HG03432 (cell line): ENCODE results near the gene BACH2.
A peak's percentile ranks its signal among the peaks of the same experiment; 100 is the strongest.
"Not testable (repeated sequence)": the region's sequence is repeated elsewhere in the genome, so short reads cannot be mapped to it uniquely, and the experiment has no call there.

Source experiments
- ATAC-seq: cut with Tn5 transposase; IDR thresholded peaks from one replicate; pipeline ENCODE4 v1.9.1; 2021; ENCODE audit warnings: mild to moderate bottlenecking, moderate library complexity; ENCODE audit not compliant: unreplicated experiment

Gene BACH2

DNA sequence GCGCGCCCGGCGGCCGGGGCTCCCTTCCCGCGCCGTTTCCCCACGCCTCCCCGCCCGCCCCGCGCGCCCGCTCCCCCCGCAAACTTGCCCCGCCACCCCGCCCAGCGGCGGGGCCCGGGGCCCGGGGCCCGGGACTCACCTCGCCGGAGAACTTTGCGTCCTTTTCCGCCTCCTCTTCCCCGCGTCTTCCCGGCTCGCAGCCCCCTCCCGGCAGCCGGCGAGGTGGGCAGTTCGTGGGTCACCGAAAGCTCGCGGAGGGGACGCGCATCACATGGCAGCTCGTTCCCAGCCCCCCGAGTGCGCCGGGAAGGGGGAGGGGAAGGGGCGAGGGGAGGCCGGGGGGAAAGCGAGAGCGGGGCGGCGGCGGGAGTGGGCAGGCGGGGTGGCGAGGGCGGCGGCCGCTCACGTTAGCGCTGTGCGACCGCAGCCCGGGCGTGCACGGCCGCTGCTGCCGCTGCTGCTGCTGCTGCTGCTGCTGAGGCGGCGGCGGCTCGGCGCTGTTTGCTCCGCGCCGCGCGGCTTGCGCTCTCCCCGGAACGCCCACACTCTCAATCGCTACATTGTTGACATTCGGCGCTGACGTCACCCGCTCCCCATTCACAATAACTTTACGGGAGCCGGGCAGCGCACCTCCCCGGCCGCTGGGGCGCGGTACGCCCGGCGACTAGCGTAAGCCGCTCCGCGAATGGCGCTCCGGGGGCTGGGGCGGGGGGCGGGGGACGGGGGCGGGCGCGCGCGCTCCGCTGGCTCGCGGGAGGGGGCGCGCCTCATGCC lies at the start of gene BACH2:
TSS of gene BACH2 (minus strand) at position 503 of the 774 bp plus-strand sequence. CDS start 287,999 bp downstream, outside the sequence.
- peak; percentile 82 for ATAC-seq

- ATAC-seq = no peak
These were observed 46.9 kb upstream of the BACH2 start for GRCh38 chr6:90343576-90343975.

- no peak for ATAC-seq
These were observed 41.8 kb upstream of the BACH2 start for GRCh38 chr6:90338409-90338808.

GRCh38 chr6:90336388-90336947 lies 39.8 kb upstream of the BACH2 start:
- ATAC-seq = no peak

GRCh38 chr6:90333928-90334327 lies 37.3 kb upstream of the BACH2 start:
- no peak for ATAC-seq

GRCh38 chr6:90332978-90333543 lies 36.4 kb upstream of the BACH2 start:
- not testable (repeated sequence) for ATAC-seq

GRCh38 chr6:90329386-90330077 lies 32.9 kb upstream of the BACH2 start:
- no peak for ATAC-seq

GRCh38 chr6:90328004-90328403 lies 31.4 kb upstream of the BACH2 start:
- no peak for ATAC-seq

GRCh38 chr6:90326404-90327057 lies 29.9 kb upstream of the BACH2 start:
- ATAC-seq = no peak

DNA sequence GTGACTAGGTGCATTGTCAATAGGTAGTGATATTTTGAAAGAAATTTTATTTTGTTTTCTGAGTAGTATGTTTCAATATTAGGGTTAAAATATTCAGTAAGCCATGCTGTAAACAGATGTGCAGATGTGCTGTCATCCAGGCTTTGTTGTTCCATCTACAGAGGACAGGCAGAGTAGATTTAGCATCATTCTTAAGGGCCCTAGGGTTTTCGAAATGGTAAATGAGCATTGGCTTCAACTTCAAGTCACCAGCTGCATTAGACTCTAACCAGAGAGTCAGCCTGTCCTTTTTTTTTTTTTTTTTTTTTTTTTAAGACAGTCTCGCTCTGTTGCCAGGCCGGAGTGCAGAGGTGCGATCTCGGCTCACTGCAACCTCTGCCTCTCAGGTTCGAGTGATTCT lies 27.1 kb upstream of the BACH2 start:
- no peak for ATAC-seq

- ATAC-seq = no peak
These were observed 26.4 kb upstream of the BACH2 start for GRCh38 chr6:90322976-90323474.

DNA sequence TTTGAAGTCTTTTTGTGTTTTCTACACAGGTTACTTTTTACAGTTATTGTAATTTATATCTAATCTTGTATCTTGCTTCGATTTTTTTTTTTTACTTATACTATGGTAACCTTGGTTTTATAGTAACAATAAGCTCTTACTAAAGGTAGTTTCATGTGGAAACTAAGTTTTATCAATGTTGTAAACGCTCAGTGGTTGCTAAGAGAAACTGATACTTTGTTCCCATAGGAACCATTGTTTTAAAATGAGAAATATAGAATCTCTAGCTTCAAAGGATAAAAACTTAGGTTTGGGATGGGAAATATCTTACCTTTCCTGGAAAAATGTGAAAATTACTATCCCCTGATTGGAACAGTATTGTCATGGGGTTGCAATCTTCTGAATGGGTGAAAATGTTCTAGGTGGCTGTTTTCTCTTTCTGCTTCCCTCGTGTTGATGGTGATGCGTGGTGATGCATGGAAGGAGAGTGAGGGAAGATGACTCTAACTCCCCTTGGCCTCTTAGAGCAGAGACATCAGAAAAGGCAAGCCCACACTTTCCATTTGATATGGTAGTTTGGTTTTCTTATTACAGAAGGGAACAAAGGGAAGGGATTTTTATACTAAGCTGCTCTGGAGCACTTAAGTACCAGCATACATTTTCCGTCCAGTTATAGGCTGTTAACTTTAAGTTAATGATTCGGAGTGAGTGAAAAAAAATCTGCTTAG lies 23.5 kb upstream of the BACH2 start:
- no peak for ATAC-seq

DNA sequence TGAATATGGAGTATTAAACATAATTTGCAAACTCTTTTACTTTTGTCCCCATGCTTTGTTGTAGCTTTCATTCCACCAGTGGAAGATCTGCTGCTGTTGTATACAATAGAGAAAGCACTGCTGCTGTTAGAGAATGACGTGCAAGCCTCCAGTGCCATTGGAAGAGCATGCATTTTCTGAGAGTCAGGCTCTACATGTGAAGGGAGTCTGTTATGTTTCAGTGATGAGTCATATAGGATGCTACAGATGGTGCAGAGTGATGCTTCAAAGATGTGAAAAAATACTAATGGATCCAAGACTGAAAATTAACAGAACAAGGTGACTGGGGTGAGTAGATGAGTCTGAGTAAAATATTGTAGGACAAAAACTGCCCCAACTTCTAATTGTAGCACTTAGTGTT lies 22.4 kb upstream of the BACH2 start:
- ATAC-seq = no peak

DNA sequence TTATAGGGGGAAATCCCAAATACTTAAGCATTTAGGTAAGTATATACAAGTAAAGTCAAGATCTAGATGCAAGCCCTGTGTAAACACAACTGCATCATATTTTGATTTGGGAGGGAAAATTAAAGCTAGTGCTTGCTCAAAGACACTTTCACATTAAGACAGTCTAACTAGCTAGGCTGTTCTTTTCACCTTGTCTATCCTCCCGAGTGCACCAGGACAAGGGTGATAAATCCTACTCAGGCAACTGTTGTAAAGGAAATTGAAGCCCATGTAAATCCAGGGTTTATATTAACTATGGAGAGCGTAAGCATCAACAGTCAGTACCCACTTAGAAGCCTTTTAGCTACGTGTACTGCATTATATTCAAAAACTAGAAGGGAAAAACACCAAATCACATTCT lies 19.3 kb upstream of the BACH2 start:
- no peak for ATAC-seq

DNA sequence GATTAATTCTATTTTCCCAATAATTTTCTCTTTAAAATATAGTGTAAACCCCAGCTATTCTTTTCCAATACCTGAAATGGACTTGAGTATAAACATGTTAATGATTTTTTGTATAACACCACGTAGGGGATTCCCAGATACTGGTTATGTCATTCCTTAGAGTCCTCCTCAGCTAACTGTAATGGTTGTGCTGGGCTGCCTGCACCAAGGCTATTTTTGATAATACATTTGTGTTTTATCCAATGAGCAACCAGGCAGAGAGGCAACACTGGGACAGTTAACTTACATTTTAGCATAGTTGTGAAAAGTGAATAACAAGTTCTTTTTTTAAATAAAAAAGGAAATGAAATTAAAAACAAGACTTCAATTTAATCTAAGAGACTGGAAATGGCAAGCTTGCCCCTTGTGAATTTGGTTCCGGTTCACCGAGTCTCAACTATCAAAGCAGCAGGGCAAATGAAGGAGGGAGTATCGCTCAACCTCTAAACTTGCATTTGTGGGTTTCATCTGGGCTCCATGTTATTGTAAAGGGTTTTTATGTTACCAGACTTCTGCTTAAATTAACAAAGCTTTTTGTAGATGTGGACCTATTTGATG lies 18.8 kb upstream of the BACH2 start:
- no peak for ATAC-seq

DNA sequence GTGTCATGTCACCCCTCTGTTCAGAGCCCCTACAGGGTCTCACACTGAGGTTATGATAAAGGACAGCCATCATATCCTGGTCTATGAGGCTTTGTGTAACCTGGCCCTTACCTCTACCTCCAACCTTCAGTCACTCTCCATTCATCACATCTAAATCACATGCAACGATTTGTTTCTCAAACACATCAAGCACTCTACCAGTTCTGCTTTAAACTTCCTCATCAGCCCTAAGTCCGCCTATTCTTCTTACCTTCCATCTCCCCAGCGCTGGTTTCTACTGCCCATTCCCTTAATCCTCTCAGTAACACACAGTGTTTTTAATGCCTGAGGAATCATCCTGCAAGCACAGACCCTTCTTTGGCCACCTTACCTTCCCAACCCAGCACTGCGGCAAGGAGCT lies 17.9 kb upstream of the BACH2 start:
- no peak for ATAC-seq

DNA sequence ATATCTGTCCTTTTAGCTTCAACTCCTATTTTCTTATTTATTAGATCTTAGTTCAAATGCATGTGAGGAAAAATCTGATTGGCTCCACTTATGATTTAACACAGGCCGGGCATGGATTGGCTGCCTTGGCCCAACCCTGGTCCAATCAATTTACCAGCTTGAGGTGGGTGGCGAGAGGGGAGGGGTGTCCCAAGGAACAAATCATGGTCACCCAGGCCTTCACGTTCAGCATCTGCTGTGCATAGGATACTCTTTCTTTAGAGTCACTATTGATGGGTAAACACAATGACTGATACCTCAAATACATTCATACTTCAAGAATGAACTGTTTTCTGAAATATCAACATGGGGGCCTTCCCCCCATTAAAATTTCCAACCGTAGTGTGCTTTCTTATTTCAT lies 14.9 kb upstream of the BACH2 start:
- ATAC-seq = no peak

- no peak for ATAC-seq
These were observed 9.3 kb upstream of the BACH2 start for GRCh38 chr6:90305800-90306448.

- ATAC-seq = no peak
These were observed 7.7 kb upstream of the BACH2 start for GRCh38 chr6:90304308-90304707.

- no peak for ATAC-seq
These were observed 6.4 kb upstream of the BACH2 start for GRCh38 chr6:90303039-90303438.
